Limb (tissue), 2 donors: ENCODE data around the gene NCBP2.

Experiments
- DNase-seq, 2 donors: peaks; one replicate each; pipeline ENCODE4 v3.0.0-alpha.2; 2016; ENCODE audit errors: extremely low spot score in 2 of 2

Gene NCBP2

GRCh38 chr3:196941729-196942225 is 551 bp downstream of the NCBP2 start:
- no peak for DNase-seq

- no peak for DNase-seq
Measured at GRCh38 chr3:196938576-196938975, 3.8 kb downstream of the NCBP2 start.

GRCh38 chr3:196938124-196938523 is 4.2 kb downstream of the NCBP2 start:
- no peak for DNase-seq

GRCh38 chr3:196936288-196936687 is 6.0 kb downstream of the NCBP2 start:
- DNase-seq, result no peak

GRCh38 chr3:196932600-196932999 is 9.7 kb downstream of the NCBP2 start:
- no peak for DNase-seq

GRCh38 chr3:196931828-196932587 is 10.3 kb downstream of the NCBP2 start:
- DNase-seq, result no peak

GRCh38 chr3:196931157-196931556 is 11.2 kb downstream of the NCBP2 start:
- no peak for DNase-seq

GRCh38 chr3:196927571-196928453 is 14.5 kb downstream of the NCBP2 start:
- no peak for DNase-seq

- DNase-seq, result no peak
Measured at GRCh38 chr3:196920733-196921132, 21.6 kb downstream of the NCBP2 start.

- DNase-seq, result no peak
Measured at GRCh38 chr3:196918968-196919367, 23.4 kb downstream of the NCBP2 start.

GRCh38 chr3:196916995-196917394 is 25.3 kb downstream of the NCBP2 start:
- DNase-seq, result no peak

- no peak for DNase-seq
Measured at GRCh38 chr3:196916221-196916620, 26.1 kb downstream of the NCBP2 start.

- DNase-seq, result no peak
Measured at GRCh38 chr3:196915375-196915774, 27.0 kb downstream of the NCBP2 start.

- no peak for DNase-seq
Measured at GRCh38 chr3:196914866-196915265, 27.5 kb downstream of the NCBP2 start.

GRCh38 chr3:196903740-196904139 is 38.6 kb downstream of the NCBP2 start:
- DNase-seq, result no peak

GRCh38 chr3:196902296-196902695 is 40.0 kb downstream of the NCBP2 start:
- DNase-seq, result no peak

- DNase-seq, result no peak
Measured at GRCh38 chr3:196901768-196902167, 40.6 kb downstream of the NCBP2 start.

- no peak for DNase-seq
Measured at GRCh38 chr3:196896229-196896628, 46.1 kb downstream of the NCBP2 start.

GRCh38 chr3:196894557-196895295 is 47.6 kb downstream of the NCBP2 start:
- no peak for DNase-seq

GRCh38 chr3:196889844-196890708 is 52.3 kb downstream of the NCBP2 start:
- no peak for DNase-seq

GRCh38 chr3:196886144-196886543 is 56.2 kb downstream of the NCBP2 start:
- DNase-seq, result no peak
